Left hindlimb (tissue), 1 donor: ENCODE measurements around the gene TP53BP2.
"Not testable (repeated sequence)": the region's sequence is repeated elsewhere in the genome, so short reads cannot be mapped to it uniquely, and the experiment has no call there.

Source experiments
- DNase-seq: peaks from one replicate; pipeline ENCODE4 v3.0.0-alpha.2; 2018

Gene TP53BP2

GRCh38 chr1:223829678-223830077 is 16.1 kb downstream of the TP53BP2 start:
- no peak for DNase-seq

- no peak for DNase-seq
Measured at GRCh38 chr1:223828162-223828848, 17.4 kb downstream of the TP53BP2 start.

GRCh38 chr1:223827193-223827663 is 18.5 kb downstream of the TP53BP2 start:
- DNase-seq = no peak

GRCh38 chr1:223825767-223826748 is 19.7 kb downstream of the TP53BP2 start:
- DNase-seq = no peak

- no peak for DNase-seq
Measured at GRCh38 chr1:223824712-223825111, 21.0 kb downstream of the TP53BP2 start.

GRCh38 chr1:223824287-223824686 is 21.5 kb downstream of the TP53BP2 start:
- no peak for DNase-seq

- no peak for DNase-seq
Measured at GRCh38 chr1:223820971-223821370, 24.8 kb downstream of the TP53BP2 start.

- DNase-seq = no peak
Measured at GRCh38 chr1:223820515-223820858, 25.3 kb downstream of the TP53BP2 start.

GRCh38 chr1:223819730-223820514 is 25.8 kb downstream of the TP53BP2 start:
- DNase-seq = no peak

GRCh38 chr1:223817265-223817664 is 28.5 kb downstream of the TP53BP2 start:
- not testable (repeated sequence) for DNase-seq

GRCh38 chr1:223815865-223816264 is 29.9 kb downstream of the TP53BP2 start:
- no peak for DNase-seq

GRCh38 chr1:223815020-223815853 is 30.5 kb downstream of the TP53BP2 start:
- no peak for DNase-seq

GRCh38 chr1:223813645-223814044 is 32.1 kb downstream of the TP53BP2 start:
- DNase-seq = no peak

GRCh38 chr1:223811634-223812101 is 34.1 kb downstream of the TP53BP2 start:
- DNase-seq = no peak

GRCh38 chr1:223810586-223810985 is 35.2 kb downstream of the TP53BP2 start:
- DNase-seq = no peak

- not testable (repeated sequence) for DNase-seq
Measured at GRCh38 chr1:223809905-223810304, 35.8 kb downstream of the TP53BP2 start.

- no peak for DNase-seq
Measured at GRCh38 chr1:223803211-223803610, 42.5 kb downstream of the TP53BP2 start.

- no peak for DNase-seq
Measured at GRCh38 chr1:223802602-223803001, 43.1 kb downstream of the TP53BP2 start.

GRCh38 chr1:223802032-223802431 is 43.7 kb downstream of the TP53BP2 start:
- no peak for DNase-seq

- DNase-seq = no peak
Measured at GRCh38 chr1:223796210-223796609, 49.5 kb downstream of the TP53BP2 start.

GRCh38 chr1:223794136-223794880 is 51.4 kb downstream of the TP53BP2 start:
- DNase-seq = no peak
